OCI-LY1 (cell line): ENCODE data around the gene FEM1C.

Source experiments
- CTCF ChIP-seq: fragments of 200-600 bp; sonication (generic), shearing (Covaris generic); IDR thresholded peaks from 2 replicates; pipeline ENCODE4 v1.5.1; 2017; ENCODE audit warnings: mild to moderate bottlenecking, antibody characterized with exemption, low read length, moderate library complexity, mixed read lengths
- EZH2 ChIP-seq: fragments of 200-600 bp; sonication (generic), shearing (Covaris generic); IDR thresholded peaks from 2 replicates; pipeline ENCODE4 v1.8.0; 2017; ENCODE audit warnings: borderline replicate concordance, mixed run types, mild to moderate bottlenecking, antibody characterized with exemption, low read length, moderate library complexity, mixed read lengths

- TF ChIP-seq CTCF (no peak), EZH2 (no peak)
Observed at GRCh38 chr5:115584501-115584900, 39.9 kb upstream of the FEM1C start.
